ENCODE results near the gene AFM. TPM values are rescaled to one million over a fixed set of nuclear protein-coding genes. Genes with fewer than 3 reads are reported as not detected.

The AFM gene
- total and polyA plus RNA-seq, 10 of the 15 experiments (the other 5 are each of a cell fraction or from before 2014, with no cell fraction given) = not detected

GRCh38 chr4:73440653-73441052 is 40.9 kb upstream of the AFM start:
- no peak overlapping the region for H3K4me2 ChIP-seq (ENCODE audit: control insufficient read depth, insufficient read depth)
- TF ChIP-seq CBFB (IDR thresholded peaks at IDR 0.05; ENCODE audit: low read depth) = no peak
- CTCF ChIA-PET = no interaction called here
- no peaks in the 10 kb centered on the region for H3K36me3 ChIP-seq (ENCODE audit: control insufficient read depth in 2 of 2, insufficient read depth in 2 of 2, low read length in 1 of 2)
- DNase-seq (ENCODE audit: low read depth, low spot score) = no peak
- RAD21 ChIA-PET (ENCODE audit: unreplicated experiment) = no interaction called here
- ATAC-seq = no peak
- no peak overlapping the region for H2AFZ ChIP-seq (ENCODE audit: control insufficient read depth, low read depth, low read length)
- no peak for FAIRE-seq
- POLR2A ChIA-PET = no interaction called here
- no peaks in the 10 kb centered on the region for H3K9me3 ChIP-seq (replicated peaks; ENCODE audit: control insufficient read depth, insufficient read depth, low read length)
- no peak overlapping the region for H3K9ac ChIP-seq (ENCODE audit: control insufficient read depth, insufficient read depth, low read length)
- SMC1A ChIA-PET (ENCODE audit: uncharacterized antibody, unreplicated experiment) = no interaction called here
- no peaks in the 10 kb centered on the region; a peak in 1 of 4 replicates for H3K27me3 ChIP-seq (replicated peaks in 1 of 2; ENCODE audit: control insufficient read depth in 2 of 2, insufficient read depth in 2 of 2, low read length in 1 of 2)
- no peak overlapping the region for H3K4me3 ChIP-seq
- in situ Hi-C loops (cut with MboI) = loop anchor here (10.0 kb wide), 1 partner anchor 214 kb away; no protein-coding TSS in a partner anchor
- no peaks in the 10 kb centered on the region for H3K79me2 ChIP-seq (ENCODE audit: control insufficient read depth, insufficient read depth, low read length)
- H4K20me1 ChIP-seq (ENCODE audit: control insufficient read depth, insufficient read depth) = no peaks in the 10 kb centered on the region
- intact Hi-C loops (cut with micrococcal nuclease; ENCODE audit: unreplicated experiment) = no loop called here
- H3K27ac ChIP-seq (ENCODE audit: control insufficient read depth, insufficient read depth) = no peak overlapping the region
- no peaks in the 10 kb centered on the region for H3K4me1 ChIP-seq (ENCODE audit: control insufficient read depth, insufficient read depth, low read length)
- 30% methylated on average over 3 of the region's 3 CpGs for WGBS (ENCODE audit: insufficient coverage, insufficient replicate concordance, low lambda C conversion rate, missing lambda C conversion rate)
- BruUV-seq (replicated peaks) = no TSS peak

GRCh38 chr4:73442275-73442674 is 39.3 kb upstream of the AFM start:
- RAD21 ChIA-PET (ENCODE audit: unreplicated experiment) = no interaction called here
- intact Hi-C loops (cut with micrococcal nuclease; ENCODE audit: unreplicated experiment) = no loop called here
- SMC1A ChIA-PET (ENCODE audit: uncharacterized antibody, unreplicated experiment) = no interaction called here

More at GRCh38 chr4:73442275-73442674, 39.3 kb upstream of the AFM start:
- Histone ChIP-seq H3K27me3 (replicated peaks in 1 of 2; ENCODE audit: control insufficient read depth in 2 of 2, insufficient read depth in 2 of 2, low read length in 1 of 2) (no peaks in the 10 kb centered on the region; a peak in 1 of 4 replicates), H4K20me1 (ENCODE audit: control insufficient read depth, insufficient read depth) (no peaks in the 10 kb centered on the region), H3K4me3 (no peak overlapping the region), H3K27ac (ENCODE audit: control insufficient read depth, insufficient read depth) (no peak overlapping the region), H3K9ac (ENCODE audit: control insufficient read depth, insufficient read depth, low read length) (no peak overlapping the region), H3K36me3 (ENCODE audit: control insufficient read depth in 2 of 2, insufficient read depth in 2 of 2, low read length in 1 of 2) (no peaks in the 10 kb centered on the region), H3K4me2 (ENCODE audit: control insufficient read depth, insufficient read depth) (no peak overlapping the region), H3K4me1 (ENCODE audit: control insufficient read depth, insufficient read depth, low read length) (no peaks in the 10 kb centered on the region), H3K9me3 (replicated peaks; ENCODE audit: control insufficient read depth, insufficient read depth, low read length) (no peaks in the 10 kb centered on the region), H3K79me2 (ENCODE audit: control insufficient read depth, insufficient read depth, low read length) (no peaks in the 10 kb centered on the region), H2AFZ (ENCODE audit: control insufficient read depth, low read depth, low read length) (no peak overlapping the region)
- ATAC-seq (no peak), DNase-seq (ENCODE audit: low read depth, low spot score) (no peak), FAIRE-seq (no peak)
- no peak for TF ChIP-seq YY1 (IDR thresholded peaks at IDR 0.05; ENCODE audit: low read depth, low read length)
- no peak for TF ChIP-seq TARDBP (IDR thresholded peaks at IDR 0.05; ENCODE audit: borderline replicate concordance)
- TF ChIP-seq RBBP5 (conservative IDR thresholded peaks at IDR 0.05) = no peak
- no peak for TF ChIP-seq NRF1 (conservative IDR thresholded peaks at IDR 0.05; ENCODE audit: low read depth, low read length)
- TF ChIP-seq FOXK2 (IDR thresholded peaks at IDR 0.05) = no peak
- TF ChIP-seq YBX1 (IDR thresholded peaks at IDR 0.05) = no peak
- TF ChIP-seq RUNX3 (IDR thresholded peaks at IDR 0.05; ENCODE audit: low read length) = no peak
- no peak for TF ChIP-seq TCF12 (IDR thresholded peaks at IDR 0.05; ENCODE audit: low read depth, low read length)
- no peak for TF ChIP-seq POLR2AphosphoS5 (IDR thresholded peaks at IDR 0.05; ENCODE audit: low read length)
- TF ChIP-seq JUNB (IDR thresholded peaks at IDR 0.05) = no peak
- TF ChIP-seq PBX3 (IDR thresholded peaks at IDR 0.05; ENCODE audit: insufficient replicate concordance, low read depth, low read length) = no peak
- TF ChIP-seq ZBTB40 (IDR thresholded peaks at IDR 0.05; ENCODE audit: borderline replicate concordance) = no peak
- no peak for TF ChIP-seq PAX8 (IDR thresholded peaks at IDR 0.05)
- no peak for TF ChIP-seq PAX5 (IDR thresholded peaks at IDR 0.05; ENCODE audit: borderline replicate concordance, low read depth, low read length)
- WGBS (ENCODE audit: insufficient coverage, insufficient replicate concordance, low lambda C conversion rate, missing lambda C conversion rate) = 27% methylated on average over 5 of the region's 5 CpGs
- CTCF ChIA-PET = interaction anchor here (0.7 to 2.3 kb wide), 4 partner anchors 8 to 101 kb away, joined by 3 to 10 read pairs (median 4); no protein-coding TSS in a partner anchor
- no TSS peak for BruUV-seq (replicated peaks)
- POLR2A ChIA-PET = no interaction called here
- in situ Hi-C loops (cut with MboI) = loop anchor here (10.0 kb wide), 1 partner anchor 213 kb away; no protein-coding TSS in a partner anchor
